Suppressor macrophage treated with lipopolysaccharide for 4 hours (primary cell): ENCODE results near the gene GALNT2.

Experiments
- DNase-seq: peaks from one replicate; pipeline ENCODE4 v3.0.0-alpha.2; 2020

Gene GALNT2

GRCh38 chr1:230149751-230150584 is 82.9 kb downstream of the GALNT2 start:
- peak; percentile 58 for DNase-seq

GRCh38 chr1:230150615-230151014 is 83.6 kb downstream of the GALNT2 start:
- DNase-seq: no peak

- no peak for DNase-seq
These were observed 85.0 kb downstream of the GALNT2 start for GRCh38 chr1:230151924-230152468.

GRCh38 chr1:230152999-230153398 is 86.0 kb downstream of the GALNT2 start:
- no peak for DNase-seq

DNA sequence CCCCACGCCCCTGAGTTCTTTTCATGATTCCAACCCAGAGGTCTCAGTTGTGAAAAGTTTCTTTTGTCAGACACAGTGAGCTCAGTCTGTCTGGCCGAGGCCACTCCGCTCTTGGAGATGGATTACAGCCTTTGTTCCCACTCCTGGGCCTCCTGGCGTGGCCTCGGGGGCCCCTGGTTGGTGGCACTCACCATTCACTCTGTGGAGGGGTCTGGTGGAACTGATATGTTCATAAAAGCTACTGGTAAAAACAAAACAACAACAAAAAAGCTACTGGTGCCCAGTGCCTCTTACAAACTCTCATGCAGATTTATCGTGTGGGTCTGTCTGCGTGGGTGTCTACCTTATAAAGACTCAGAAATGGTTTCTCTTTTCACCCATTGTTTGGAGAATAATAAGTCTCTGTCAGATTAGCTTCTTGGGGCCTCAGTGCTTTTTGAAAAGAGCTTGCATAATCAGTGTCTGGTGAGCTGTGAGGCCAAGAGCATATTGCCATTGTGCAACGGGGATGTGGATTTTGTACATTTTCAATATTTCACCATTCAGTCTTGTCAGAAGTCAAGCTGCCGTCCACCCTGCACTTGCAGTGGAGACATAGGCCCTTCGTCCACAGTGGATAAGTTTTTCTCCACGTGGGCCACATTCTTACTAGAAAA is 86.7 kb downstream of the GALNT2 start:
- DNase-seq: peak; percentile 90

GRCh38 chr1:230155021-230155420 is 88.0 kb downstream of the GALNT2 start:
- DNase-seq: no peak

DNA sequence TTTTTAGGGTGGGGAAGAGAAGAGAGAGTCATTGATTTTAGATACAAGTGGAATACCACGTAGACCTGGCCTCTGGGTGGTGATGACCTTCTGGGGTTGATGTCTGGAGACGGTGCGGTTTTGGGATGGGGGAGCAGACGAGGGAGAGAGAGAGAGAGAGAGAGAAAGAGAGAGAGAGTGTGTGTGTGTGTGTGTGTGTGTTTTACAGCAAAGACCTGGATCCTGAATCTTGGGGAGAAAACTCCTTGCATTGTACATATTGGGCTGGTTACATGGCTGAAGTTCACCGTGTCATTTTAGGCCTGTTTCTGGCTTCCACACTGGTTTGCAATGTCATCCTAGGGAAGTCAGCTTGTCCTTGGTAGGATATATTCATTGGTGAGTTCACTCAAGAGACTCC is 89.0 kb downstream of the GALNT2 start:
- no peak for DNase-seq

DNA sequence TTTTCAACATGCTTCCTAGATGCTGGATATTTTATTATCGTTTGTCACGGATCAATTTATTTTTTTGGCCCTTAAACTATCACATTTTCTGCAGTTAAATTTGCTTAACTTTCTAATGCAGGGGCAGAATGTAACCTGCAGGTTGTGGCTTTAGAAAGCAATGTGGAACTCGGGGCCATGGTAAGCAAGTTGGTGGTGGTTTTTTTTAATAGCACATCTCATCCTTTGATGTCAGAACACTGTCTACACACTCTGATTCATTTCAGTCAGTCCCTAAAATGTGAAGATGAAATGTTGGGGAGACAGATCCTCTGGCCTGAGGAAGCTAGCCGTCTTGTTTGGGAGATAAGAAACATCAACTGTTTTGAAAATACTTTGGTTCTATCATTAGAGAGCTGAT is 89.5 kb downstream of the GALNT2 start:
- no peak for DNase-seq

DNA sequence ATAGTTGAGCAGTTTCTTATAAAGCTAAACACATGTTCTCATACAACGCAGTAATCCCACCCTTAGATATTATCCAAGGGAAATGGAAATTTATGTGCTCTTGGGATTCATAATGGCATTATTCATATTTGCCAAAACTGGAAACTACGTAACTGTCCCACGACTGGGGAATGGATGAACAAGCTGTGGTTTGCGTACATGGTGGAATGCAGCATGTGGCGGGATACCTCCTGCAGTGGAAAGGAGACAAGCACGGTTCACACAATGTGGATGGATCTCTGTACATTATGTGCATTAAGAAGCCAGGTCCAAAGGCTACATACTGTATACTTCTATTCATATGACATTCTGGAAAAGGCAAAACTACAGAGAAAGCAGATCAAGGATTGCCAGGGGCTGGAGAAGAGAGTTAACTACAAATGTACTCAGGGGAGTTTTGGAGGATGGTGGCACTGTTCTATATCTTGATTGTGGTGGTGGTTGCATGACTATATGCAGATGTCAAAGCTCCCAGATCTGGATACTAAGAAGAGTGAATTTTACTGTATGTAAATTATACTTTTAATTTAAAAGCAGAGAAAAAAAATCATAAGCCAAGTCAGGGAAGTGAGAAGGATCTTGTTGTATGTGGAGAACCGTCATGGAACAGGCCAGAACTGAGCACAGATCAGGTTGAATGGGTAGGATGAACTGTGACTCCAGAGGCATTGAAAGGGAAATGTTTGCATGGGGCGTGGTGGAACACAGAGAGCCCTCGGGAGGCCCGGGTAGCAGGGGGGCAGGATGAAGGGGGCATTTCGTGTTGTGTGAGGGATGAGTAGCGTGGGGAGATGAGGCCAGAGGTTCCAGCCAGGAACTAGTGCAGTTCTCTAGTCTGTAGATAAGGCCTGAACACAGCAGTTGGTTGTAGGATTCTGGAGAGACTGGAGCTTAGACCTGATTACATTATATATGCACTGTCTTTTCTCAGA is 90.7 kb downstream of the GALNT2 start:
- DNase-seq: no peak

DNA sequence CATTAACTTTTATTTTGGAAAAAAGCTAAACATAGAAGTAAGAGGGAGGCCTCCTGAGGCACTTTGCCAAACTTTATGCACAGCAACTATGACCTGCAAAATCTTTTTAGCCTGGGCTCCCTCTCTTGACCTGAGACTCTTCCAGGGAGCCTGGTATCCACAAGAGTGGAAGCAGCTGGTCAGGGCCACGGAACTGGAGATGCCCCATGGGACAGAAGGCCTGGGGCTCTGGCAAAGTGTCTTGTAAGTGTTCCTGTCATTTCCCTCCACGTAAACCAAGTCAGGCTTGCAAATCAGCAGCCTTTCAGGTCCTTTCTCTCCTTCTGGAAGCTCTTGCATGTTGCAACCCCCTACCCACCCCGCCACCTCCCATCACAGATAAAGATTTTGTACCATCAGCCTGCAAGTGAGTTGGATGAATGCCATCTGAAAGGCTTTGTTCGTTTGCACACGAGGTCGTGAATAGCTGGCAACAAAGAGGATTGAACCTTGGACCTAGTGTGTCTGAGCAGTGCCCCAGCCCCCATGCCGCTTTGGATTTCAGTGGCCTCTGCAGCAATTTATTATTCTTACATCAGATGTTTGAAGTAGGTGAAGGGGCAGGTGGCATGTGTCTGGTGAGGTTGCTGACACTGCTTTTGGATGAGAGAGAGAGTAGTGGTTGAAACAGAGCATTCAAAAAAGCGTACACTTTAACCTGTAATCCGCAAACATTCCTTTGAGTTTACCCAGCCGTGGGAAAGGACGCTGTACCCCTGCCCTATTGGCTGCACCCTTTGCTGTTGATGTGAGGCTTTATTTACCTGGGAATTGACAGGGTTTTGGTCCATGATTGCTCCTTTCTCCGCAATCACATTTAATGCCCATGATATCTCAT is 91.6 kb downstream of the GALNT2 start:
- DNase-seq: no peak

DNA sequence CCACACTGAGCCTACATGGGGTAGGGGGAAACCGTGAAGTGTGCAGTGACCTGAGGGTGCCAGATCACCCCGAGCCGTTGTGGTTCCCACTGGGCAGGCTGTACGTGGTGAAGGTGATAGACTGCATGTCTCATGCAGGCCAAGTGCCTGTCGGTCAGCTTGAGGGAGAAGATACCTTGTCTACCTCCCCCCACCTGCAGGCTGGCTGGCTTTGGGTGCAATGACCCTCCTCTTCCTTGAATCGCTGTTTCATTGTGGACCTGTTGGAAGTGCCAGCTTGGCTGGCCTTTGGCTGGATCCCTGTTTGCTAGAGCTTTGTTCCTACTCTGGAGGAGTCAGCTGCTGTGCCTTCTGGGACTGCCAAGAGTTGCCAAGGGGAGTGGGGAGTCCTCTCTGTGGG is 92.5 kb downstream of the GALNT2 start:
- no peak for DNase-seq

GRCh38 chr1:230160957-230161771 is 94.1 kb downstream of the GALNT2 start:
- DNase-seq: peak; percentile 59

GRCh38 chr1:230163205-230163604 is 96.2 kb downstream of the GALNT2 start:
- peak; percentile 38 for DNase-seq

DNA sequence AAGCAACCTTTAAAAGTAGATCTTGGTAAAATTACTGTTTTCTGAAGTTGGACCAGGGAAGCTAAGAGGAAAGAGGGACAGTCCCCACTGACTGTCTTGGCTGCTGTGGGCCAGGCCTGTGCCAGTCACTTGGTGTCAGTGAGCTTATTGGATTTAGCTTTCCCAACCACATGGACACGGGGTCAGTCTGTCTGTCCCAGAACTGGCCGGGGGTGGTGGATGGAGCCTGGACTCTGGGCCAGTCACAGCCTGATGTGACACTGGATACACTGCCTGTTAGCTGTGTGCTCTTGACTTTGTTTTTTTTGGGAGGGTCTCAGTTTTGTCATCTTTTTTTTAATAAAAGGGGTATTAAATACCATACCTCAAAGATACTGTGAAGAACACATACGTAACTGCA is 96.7 kb downstream of the GALNT2 start:
- DNase-seq: no peak

DNA sequence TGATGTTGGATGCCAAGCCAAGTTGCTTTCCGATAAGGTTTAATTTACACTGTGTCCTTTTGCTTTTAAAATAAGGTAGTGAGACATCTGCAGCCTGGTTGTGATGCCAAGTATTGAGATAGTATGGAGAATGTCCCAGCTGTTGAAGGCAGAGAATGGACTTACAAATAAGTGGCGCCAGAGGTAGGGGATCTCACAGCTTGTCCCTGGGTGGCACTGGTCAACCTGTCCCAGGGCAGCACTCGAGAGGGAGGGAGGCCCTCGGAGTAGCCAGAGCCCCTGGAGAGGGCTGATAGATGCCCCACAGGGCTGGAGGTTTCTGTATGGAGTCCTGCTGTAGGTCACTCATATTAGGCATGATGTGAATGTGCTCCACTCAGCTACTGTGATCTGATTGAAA is 98.5 kb downstream of the GALNT2 start:
- DNase-seq: no peak

- DNase-seq: no peak
These were observed 99.5 kb downstream of the GALNT2 start for GRCh38 chr1:230166366-230167132.

GRCh38 chr1:230167419-230167852 is 100.4 kb downstream of the GALNT2 start:
- DNase-seq: peak; percentile 46

DNA sequence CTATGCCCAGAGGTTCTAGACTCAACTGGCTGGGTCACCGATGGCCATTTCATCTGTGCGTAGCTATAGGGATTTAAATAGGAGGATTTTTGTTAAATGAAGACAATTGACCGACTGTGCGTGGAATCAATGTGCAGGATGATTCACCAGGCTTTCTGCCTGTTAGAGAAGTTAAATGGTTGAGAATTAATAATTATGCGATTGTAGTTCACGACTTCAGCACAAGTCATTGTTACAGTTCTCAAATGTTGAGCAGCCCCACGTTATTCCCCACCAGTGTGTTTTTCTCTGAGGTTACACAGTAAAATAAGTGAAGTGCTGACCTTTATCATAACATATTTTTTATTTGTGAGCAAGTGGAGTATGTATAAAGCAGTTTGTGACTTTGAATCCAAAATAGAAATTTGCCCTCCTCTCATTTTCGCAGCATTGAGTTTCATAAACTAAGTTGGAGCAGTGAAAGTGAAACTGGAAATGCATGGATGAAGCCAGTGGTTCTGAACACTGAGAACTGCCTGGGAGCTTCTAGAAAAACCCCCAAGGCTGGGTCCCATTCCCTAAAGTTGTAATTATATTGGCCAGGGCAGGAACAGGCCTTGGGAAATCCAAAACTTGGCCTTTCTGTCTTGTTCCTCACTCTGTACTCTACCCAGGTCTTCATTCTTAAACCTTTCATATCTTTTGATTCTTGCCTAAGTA is 102.6 kb downstream of the GALNT2 start:
- peak; percentile 79 for DNase-seq

GRCh38 chr1:230170153-230170547 is 103.1 kb downstream of the GALNT2 start:
- no peak for DNase-seq

DNA sequence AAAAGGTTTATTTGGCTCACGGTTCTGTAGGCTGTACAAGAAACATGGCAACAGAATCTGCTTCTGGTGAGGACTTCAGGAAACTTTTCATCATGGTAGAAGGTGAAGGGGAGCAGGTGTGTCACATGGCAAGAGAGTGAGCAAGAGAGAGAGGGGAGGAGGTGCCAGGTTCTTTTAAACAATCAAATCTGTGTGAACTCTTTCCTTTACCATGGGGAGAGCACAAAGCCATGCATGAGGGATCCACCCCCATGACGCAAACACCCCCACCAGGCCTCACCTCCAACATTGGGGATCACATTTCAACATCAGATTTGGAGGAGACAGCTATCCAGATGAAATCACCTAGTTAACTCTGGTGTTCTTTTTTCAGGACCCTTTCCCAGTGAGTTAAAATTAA is 103.6 kb downstream of the GALNT2 start:
- DNase-seq: no peak
